M059J (cell line): ENCODE data around the gene GPR141. TPM values are rescaled to one million over a fixed set of nuclear protein-coding genes. Genes with fewer than 3 reads are reported as not detected.

Experiments
- DNase-seq: peaks from one replicate; pipeline ENCODE4 v3.0.0-alpha.2; 2012; ENCODE audit warnings: low read depth
- total RNA-seq: library from RNA; depleted of rRNA; stranded (reverse); fragments of >200 nt; shearing (Covaris generic); gene quantifications from 2 replicates; pipeline ENCODE4 v1.2.3, GENCODE V29; 2014; rRNA removed

The GPR141 gene
- not detected in 2 replicates for total RNA-seq

DNA sequence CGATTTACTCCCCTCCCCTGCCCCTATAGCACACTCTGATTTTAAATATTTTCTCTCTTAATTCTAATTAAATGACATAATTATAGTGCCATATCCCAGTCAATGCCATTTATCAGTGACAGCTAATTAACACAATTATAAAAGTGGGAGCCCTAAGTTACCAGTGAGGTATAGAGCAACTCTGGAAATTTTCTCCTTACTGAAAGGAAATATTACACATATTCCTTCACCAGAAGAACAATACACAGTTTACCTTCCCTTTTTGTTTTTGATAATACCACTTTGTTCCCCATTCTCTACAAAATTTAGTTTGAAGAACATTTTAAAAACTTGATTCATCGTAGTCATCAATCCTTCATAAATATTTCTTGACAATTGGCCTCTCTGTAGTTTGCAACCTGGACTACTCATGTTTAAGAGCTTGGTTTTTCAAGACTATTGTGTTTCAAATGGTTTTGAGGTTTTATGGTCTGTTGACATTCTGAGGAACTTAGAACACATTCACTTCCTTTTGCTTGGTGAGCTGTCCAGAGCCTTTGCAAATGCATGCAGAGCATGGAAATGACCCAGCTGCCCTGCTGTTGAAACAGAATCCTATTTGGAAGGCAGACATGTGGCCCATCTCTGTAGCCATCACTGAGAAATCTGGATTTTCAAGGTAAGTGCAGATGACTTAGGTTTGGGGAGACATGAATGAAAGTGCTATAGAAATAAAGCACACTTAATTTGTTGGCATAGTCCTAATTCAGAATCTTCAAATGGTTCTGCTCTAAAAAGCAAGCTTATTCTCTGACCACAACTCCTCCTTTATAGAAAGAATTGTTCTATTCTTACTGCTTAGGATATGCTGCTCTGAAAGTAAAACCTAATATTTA is at the start of gene GPR141:
Gene GPR141 (plus strand): TSS at position 521 of the 875 bp plus-strand sequence. CDS start 56,628 bp downstream, outside the sequence.
- DNase-seq, result no peak

DNA sequence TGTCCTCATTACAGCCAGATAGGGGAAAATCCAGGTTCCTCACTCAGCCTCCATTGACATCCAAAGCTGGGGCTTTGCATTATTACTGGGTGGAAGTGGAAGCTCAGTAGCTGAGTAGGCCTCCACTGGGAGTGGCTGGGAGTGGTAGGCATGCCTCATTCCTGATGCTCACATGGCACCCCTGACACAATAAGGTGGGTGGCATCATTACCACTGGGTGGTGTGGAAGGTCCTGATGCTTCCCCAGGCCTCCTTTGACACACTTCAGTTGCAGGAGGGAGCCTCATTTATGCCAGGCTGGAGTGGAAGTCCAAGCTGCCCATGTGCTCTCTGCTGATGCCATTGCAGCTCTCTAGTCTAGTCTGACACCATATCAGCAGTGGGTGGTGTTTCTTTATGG is 48.2 kb upstream of the GPR141 start:
- no peak for DNase-seq

GRCh38 chr7:37642028-37642540 is 41.5 kb upstream of the GPR141 start:
- DNase-seq, result peak; percentile 2

DNA sequence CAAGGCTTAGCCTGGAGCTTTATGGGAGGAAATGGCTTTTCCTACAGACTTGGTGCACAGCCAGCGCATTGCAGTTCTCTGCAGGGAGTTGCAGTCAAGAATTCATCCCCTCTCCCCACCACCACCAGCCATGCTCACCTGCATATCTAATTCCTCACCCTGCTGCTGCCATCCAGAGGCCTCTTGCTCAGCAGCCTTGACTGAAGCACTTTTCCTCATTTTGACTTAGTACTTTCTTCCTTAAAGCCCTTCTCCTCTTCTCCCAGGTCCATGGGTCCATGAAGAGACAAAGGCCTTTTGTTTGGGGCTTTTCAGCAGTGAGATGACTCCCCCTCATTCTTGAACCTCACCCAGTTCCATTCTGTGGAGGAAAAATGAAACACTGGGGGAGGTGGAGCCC is 39.7 kb upstream of the GPR141 start:
- no peak for DNase-seq

GRCh38 chr7:37645282-37646050 is 38.1 kb upstream of the GPR141 start:
- DNase-seq, result no peak

DNA sequence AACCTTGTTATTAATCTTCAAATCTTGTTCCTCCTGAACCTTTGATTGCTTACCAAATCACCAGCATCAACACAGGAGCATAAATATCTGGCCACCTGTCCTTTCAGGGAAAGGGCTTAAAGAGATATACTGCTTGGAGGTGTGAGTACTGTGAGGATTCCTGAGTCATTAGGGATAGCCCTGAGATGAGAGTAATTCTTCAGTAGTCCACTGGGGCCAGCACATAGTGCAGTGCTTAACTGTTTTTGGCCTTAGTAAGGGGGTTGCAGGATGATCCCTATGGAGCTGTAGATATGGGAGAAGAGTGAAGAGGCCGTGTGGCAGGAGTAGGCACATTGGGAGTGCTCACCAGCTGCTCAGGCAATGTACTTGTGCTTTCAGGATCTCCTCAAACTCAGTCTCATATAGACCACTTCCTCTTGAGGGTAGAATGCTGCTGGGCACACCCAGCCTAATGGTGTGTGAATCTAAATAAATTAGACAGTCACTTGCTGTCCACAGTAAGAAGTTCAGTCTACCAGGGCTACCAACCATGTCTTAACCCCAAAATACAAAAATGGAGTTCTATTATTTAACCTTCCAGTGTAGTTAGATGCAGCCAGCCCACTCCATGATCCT is 26.5 kb upstream of the GPR141 start:
- DNase-seq, result no peak

GRCh38 chr7:37657816-37658215 is 25.8 kb upstream of the GPR141 start:
- DNase-seq, result no peak

DNA sequence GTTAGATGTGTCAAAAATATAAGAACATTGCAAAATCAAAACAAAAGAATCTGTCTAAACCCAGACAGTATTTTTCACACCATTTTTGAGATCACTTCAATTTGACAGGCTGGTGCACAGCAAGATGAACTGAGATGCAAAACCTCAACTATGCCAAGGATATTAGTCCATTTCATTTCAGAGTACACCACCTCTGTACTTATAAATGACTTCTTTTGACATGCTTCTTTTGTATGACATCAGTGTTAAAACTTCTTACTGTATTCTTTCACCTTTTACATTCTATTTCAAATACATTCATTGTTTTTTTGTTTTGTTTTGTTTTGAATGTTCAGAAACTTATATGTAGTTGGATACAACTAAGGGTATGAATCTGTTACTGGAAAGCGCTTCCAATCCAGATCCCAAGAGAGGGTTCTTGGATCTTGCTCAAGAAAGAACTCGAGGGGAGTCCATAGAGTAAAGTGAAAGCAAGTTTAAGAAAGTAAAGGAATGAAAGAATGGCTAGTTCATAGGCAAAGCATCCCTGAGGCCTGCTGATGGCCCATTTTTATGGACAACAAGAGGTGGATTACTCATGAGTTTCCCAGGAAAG is 23.5 kb upstream of the GPR141 start:
- no peak for DNase-seq

DNA sequence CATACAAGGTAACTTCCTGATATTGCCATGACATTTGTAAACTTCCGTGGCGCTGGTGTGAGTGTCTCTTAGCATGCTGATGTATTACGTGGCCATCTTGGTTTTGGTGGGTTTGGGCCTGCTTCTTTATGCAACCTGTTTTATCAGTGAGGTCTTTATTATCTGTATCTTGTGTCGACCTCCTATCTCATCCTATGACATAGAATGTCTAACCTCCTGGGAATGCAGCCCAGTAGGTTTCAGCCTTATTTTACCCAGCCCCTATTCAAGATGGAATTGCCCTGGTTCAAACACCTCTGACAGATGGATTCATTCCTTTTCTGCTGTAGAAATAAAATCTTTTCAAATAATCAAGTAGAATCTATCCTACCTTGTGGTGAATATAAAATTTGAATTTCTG is 23.0 kb upstream of the GPR141 start:
- no peak for DNase-seq

DNA sequence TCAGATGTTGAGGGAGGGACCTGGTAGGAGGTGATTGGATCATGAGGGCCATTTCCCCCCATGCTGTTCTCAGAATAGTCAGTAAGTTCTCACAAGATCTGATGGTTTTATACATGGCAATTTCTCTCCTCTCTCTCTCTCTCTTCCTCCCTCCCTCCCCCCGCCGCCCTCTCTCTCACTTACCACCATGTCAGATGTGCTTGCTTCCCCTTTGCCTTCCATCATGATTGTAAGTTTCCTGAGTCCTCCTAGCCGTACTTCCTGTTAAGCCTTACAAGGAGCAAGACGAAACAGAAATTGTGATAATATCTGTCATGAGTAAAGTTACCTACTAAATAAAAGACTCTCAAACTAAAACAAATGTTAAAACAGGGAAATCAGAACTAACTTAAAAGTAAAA is 19.9 kb upstream of the GPR141 start:
- no peak for DNase-seq

GRCh38 chr7:37665352-37666022 is 18.1 kb upstream of the GPR141 start:
- DNase-seq, result no peak

DNA sequence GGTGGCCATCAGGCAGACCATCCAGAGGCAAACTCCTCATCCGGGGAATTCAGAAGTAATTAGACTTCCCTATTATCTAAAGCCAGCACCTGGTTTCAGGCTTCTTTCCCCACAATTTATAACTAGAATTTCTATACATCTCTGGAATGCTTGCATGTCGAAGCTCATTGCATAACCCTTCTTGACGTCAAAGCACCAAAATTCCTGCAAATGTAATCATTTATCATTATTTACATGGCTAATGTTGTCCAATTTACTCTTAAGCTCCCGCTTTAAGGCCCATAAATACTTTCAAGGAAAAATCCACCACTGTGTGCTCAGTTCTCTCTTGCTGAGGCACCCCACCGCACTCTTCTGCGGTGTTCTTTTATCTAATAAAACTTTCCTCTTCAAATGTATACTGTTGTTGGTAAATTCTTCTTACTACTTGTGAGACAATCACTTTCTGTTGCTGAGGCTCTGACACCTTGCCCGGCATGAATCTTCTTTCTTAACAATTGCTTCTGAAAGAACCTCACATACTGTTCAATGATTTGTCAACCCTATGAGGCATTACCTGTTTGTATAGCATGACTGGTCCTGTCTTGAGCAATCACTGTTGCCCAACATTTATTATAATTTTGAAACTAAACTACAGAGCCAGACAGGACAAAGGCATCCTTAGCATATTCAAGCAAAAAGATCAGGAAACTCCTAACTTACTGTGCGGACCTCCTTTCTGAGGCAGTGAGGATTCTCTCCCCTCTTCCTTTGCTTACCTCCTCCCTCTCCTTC is 17.4 kb upstream of the GPR141 start:
- DNase-seq, result no peak

DNA sequence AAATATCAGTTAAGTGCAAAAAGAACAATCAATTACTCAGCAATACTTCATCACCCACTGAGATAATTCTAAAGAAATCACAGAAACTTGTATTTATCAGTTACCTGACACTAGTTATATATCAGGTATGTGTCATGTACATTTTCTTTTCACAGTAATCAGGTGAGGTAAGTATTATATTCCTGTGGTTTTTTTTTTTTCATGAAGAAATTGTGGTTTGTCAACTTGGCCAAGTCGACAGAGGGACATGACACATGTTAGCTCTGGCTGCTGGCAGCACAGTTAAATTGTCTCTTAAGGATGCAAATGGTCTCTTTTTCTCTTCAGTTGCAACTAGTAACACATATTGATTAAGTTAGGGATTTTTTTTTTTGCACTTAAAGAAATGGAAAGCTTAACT is 13.7 kb upstream of the GPR141 start:
- no peak for DNase-seq

DNA sequence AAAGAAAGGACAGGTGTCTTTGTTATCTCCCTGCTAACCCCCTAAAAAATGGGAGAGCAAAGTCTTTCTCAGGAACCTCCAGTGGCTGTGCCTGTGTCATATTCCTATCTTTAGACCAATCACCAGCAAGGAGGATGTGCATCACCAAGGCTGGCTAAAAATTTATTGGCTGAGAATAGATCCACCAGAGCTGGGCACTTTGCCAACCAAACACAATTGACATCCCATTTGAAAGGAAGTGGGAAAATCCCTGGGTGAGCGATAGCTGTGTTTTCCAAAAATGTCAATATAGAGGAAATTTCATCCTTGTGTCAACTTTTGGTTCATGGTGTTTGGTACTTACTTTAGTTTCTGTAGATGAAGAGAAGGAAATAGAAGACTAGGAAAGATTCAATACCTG is 13.1 kb upstream of the GPR141 start:
- no peak for DNase-seq

GRCh38 chr7:37671876-37672275 is 11.7 kb upstream of the GPR141 start:
- no peak for DNase-seq

- no peak for DNase-seq
Measured at GRCh38 chr7:37672926-37673325, 10.6 kb upstream of the GPR141 start.

DNA sequence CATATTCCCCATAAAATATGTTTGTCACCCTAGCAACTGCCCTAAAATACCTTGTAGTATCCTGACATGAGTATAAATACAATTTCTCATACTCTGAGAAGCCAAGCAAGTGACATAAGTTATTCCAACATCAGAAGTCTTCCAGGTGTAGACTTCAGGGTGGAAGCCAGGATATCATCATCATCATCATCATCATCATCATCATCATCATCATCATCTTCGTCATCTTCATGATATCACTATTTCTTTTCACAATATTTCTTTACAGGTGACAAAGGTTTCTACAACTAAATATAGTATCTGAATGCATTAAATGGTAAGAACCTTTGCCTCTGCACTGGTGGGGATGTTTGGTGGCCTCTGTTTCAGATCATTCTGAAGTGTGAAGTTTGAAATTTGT is 10.0 kb upstream of the GPR141 start:
- no peak for DNase-seq

- DNase-seq, result no peak
Measured at GRCh38 chr7:37674531-37674930, 9.0 kb upstream of the GPR141 start.

GRCh38 chr7:37675749-37676148 is 7.8 kb upstream of the GPR141 start:
- DNase-seq, result no peak

DNA sequence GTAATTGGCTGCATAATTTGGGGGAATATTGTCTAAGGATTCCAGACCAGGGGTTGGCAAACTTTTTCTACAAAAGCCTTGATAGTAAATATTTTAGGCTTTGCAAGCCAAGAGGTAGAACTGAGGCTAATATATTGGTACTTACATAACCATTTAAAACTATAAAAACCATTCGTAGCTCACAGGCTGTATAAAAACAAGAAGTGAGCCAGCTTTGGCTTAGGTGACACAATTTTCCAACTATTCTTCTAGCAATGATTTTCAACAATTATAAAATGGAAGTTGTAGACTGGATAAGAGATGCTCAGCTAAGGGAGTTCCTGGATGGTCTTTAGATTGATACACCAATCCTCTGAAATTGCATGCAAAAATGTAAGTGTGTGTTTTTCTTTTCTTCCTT is 1.4 kb downstream of the GPR141 start:
- no peak for DNase-seq
